Activated CD4-positive, alpha-beta T cell treated with anti-CD3 and anti-CD28 coated beads, Interleukin-10, Interleukin-2, amounts not matched to agents 100 ng/mL and 50 ng/mL, durations not matched to agents 16 hours and 8 hours (primary cell): ENCODE results near the gene FAM241B.
A peak's percentile ranks its signal among the peaks of the same experiment; 100 is the strongest.

Experiments
- DNase-seq: peaks from one replicate; pipeline ENCODE4 v3.0.0-alpha.2; 2020

Gene FAM241B

GRCh38 chr10:69634759-69635425 is 4.8 kb downstream of the FAM241B start:
- DNase-seq = no peak

- no peak for DNase-seq
These were observed 5.6 kb downstream of the FAM241B start for GRCh38 chr10:69635428-69636272.

GRCh38 chr10:69636273-69636575 is 6.2 kb downstream of the FAM241B start:
- no peak for DNase-seq

GRCh38 chr10:69636626-69637605 is 6.9 kb downstream of the FAM241B start:
- DNase-seq = peak; percentile 24

GRCh38 chr10:69638642-69639041 is 8.6 kb downstream of the FAM241B start:
- no peak for DNase-seq

GRCh38 chr10:69639291-69640195 is 9.5 kb downstream of the FAM241B start:
- peak; percentile 68 for DNase-seq

- no peak for DNase-seq
These were observed 10.3 kb downstream of the FAM241B start for GRCh38 chr10:69640196-69640980.

GRCh38 chr10:69641261-69641980 is 11.4 kb downstream of the FAM241B start:
- DNase-seq = no peak

GRCh38 chr10:69642747-69643146 is 12.7 kb downstream of the FAM241B start:
- DNase-seq = no peak

- no peak for DNase-seq
These were observed 14.0 kb downstream of the FAM241B start for GRCh38 chr10:69643779-69644657.

GRCh38 chr10:69644658-69645295 is 14.7 kb downstream of the FAM241B start:
- DNase-seq = peak; percentile 57

- DNase-seq = no peak
These were observed 15.5 kb downstream of the FAM241B start for GRCh38 chr10:69645296-69646184.

GRCh38 chr10:69646185-69647060 is 16.4 kb downstream of the FAM241B start:
- no peak for DNase-seq

- no peak for DNase-seq
These were observed 17.1 kb downstream of the FAM241B start for GRCh38 chr10:69647126-69647525.

GRCh38 chr10:69647819-69648218 is 17.8 kb downstream of the FAM241B start:
- no peak for DNase-seq

- DNase-seq = no peak
These were observed 18.4 kb downstream of the FAM241B start for GRCh38 chr10:69648461-69648860.
